Activated CD4-positive, alpha-beta T cell treated with anti-CD3 and anti-CD28 coated beads, Interleukin-2, amount 50 U/mL, for 16 hours (primary cell): Measurements from ENCODE around the gene KLC3.
"Not testable (repeated sequence)": the region's sequence is repeated elsewhere in the genome, so short reads cannot be mapped to it uniquely, and the experiment has no call there.

Experiments used
- DNase-seq: peaks from one replicate; pipeline ENCODE4 v3.0.0-alpha.2; 2020

Gene KLC3

DNA sequence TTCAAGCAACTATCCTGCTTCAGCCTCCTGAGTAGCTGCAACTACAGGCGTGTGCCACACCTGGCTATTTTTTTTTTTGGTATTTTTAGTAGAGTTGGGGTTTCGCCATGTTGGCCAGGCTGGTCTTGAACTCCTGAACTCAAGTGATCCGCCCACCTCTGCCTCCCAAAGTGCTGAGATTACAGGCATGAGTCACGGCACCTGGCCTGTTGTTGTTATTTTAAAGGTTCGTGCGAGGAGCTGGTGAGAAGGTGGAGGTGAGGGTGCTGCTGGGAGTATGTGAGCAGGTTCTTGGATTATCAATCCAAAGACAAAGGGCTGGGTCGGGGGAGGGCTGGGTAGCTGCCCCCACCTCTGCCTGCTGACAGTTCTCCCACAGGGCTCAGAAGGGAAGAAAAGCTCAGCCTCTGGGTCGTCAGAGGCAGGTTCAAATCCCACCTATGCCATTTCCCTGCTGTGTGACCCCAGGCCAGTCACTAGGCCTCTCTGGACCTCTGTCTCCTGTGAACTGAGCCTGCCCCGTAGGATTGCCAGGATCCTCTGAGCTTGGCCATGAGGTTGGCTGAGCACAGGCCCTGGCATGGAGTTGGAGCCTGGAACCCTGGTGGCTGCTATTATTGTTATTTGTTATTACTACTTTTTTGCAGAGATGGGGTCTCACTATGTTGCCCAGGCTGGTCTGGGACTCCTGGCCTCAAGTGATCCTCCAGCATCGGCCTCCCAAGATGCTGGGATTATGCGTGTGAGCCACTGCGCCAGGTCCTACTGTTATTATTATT, 19.4 kb upstream of the KLC3 start:
- no peak for DNase-seq

DNA sequence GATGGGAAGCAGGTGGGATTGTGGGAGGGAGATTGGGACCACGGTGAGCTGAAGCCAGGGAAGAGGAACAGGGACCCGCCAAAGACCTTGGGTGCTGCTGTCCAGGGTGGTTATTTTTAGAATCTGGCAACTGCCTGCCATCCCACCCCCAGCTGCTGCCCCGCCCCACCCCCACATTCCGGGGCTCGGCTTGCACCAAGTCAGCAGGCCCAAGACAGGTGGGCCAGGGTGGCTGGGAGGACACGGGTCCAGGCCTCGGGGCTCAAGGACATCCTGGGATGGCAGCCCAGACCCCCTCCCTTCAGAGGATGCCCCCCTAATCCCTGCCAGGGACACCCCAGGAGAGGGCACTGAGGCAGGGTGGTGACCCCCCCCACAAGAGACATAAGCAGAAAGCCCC, 18.7 kb upstream of the KLC3 start:
- DNase-seq: no peak

DNA sequence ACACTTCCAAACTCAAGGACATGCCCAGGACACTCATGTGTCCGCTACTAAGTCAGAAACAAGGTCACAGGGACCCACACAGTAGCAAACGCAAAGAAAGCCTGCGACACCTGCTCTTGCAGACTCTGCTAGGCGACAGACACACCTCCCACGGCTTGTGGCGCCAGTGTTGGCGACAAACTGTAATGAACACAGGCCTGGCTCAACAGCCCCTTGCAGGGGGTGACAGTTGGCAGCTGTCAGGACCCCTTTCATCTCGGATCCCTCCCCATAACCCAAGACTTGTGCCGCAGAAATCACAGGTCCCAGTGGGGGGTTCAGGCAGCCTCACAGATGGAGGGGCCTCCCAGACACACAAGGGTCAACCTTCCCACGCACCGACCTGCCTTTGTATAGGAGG, 18.2 kb upstream of the KLC3 start:
- DNase-seq: no peak

DNA sequence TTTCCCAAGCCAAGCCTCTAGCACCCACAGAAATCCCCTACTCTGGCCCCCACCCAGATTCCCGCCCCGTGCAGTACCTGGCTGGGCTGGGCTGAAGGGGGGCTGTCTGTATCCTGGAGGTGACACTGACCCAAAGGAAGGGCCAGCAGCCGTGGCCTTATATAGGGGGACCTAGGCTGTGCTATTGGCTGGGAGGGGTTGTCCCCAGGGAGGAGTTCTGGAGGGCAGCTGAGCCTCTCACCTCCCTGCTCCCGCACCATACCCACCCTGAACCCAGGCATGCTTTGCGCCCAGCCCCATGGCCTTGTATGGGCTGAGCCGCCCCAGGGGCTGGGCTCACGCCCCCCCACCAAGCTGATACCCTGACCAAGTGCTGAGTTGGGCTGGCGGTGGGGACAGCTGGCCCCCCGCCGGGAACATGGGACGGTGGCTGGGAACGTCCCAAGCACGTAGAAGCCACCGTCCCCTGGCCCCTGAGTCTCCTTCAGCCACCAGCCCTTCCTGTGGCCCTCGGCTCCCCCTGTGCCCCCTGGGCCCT, 17.7 kb upstream of the KLC3 start, which contains the start of gene CKM:
Gene CKM, minus strand, starts transcription at position 132 of the 538 bp plus-strand sequence. CDS start 3,162 bp downstream, outside the sequence.
- no peak for DNase-seq

DNA sequence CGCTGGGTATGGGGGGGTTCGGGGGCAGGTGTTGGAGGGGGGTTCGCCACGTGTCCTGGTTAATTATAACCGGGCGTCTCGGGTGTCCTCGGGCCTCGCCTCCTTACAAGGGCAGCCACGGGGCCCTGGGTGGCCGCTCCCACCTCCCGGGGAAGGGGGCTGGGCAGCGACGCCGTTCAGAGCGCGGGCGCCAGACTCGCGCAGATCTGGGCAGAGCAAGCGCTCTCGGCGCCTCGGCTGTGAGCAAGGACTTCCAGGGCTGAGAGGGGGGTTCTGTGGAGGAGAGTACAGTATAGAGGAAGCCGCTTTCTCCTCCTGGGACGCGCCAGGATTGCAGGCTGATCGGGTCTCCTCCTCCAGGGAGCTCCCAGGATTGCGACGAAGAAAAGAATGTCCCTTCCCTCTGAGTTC, 16.9 kb upstream of the KLC3 start:
- no peak for DNase-seq

DNA sequence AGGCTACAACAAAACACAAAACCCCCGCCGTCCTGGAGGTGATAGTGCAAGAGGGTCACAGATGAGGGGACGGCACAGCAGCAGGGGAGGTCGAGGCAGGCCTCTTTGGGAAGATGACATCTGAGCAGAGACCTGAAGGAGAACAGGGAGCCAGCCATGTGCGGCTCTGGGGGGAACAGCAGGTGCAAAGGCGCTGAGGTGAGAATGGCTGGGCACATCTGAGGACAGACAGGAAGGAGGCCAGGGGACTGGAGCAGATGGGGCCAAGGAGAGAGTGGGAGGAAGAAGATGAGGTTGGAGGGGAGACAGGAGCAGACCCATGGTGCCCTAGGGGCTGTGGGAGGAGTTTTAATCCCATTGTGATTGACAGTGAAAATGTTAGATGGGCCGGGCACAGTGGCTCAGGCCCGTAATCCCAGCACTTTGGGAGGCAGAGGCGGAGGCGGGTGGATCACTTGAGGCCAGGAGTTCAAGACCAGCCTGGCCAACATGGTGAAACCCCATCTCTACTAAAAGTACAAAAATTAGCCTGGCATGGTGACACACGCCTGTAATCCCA, 16.1 kb upstream of the KLC3 start:
- no peak for DNase-seq

DNA sequence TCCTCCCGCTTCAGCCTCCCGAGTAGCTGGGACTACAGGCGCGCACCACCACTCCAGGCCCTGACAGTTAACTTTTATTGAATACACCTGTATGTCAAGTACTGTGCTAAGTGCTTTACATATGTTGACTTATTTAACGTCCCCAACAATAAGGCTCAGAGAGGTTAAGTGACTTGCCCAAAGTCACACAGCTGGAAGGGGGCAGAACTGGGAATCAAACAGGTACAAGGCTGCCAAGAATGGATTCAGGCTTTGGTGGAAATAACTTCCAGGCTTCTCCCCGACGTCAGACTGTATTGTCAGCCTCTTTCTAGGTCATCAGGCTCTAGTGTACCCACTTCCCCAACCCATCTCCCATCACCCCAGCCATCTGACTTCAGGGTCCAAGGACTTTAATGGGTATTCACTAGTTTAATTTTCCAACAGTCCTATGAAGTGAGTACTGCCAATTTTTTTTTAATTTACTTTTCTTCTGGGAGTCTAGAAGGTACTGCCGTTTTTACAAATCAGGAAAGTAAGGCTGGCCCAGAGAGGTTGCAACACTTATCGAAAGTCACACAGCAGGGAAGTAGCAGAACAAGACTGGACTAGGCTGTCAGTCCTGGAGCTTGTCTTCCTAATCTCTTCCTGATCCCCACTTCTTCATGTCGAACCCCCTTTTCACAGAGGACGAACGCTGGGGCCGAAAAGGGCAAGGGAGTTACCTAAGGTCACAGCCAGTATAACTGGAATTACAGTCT, 13.0 kb upstream of the KLC3 start:
- no peak for DNase-seq

DNA sequence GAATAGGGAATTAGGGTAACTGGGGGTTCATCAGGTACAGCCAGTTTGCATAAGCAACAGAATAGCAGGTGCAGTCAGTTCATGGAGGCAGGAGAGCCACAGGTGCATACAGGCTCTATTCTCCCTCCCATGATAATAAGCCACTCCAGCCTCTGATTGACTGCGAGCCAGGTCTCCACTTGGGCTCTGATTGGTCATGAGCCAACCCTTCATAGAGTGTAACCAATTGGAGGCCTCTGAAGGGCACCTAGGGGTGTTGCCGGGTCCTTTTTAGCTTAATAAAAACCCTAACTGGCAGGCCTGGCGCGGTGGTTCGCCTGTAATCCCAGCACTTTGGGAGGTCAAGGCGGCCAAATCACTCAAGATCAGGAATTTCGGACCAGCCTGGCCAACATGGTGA, 9.1 kb upstream of the KLC3 start:
- DNase-seq: no peak

DNA sequence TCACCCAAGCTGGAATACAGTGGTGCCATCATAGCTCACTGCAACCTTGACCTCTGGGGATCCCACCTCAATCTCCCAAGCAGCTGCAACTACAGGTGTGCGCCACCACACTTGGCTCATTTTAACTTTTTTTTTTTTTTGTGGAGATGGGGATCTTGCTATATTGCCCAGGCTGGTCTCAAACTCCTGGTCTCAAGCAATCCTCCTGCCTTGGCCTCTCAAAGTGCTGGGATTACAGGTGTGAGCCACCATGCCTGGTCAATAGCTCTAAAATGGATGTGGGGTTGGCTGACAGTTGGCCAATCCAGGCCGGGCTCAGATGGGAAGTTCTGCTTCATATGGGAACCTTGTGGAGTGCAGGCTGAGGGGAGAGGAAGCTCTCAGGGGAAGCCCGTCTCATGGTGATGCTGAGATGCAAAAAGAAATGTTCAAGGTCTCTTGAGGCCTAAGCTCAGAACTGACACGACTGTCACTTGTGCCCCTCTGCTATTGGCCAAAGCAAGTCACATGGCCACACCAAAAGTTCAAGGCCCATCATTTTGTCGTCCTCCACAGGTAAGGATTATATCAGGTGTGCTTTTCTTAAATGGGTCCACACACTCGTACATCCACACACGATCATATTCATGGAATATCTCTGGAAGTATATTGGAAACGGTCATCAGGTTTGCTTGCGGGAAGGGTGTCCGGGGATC, 6.8 kb upstream of the KLC3 start:
- no peak for DNase-seq

DNA sequence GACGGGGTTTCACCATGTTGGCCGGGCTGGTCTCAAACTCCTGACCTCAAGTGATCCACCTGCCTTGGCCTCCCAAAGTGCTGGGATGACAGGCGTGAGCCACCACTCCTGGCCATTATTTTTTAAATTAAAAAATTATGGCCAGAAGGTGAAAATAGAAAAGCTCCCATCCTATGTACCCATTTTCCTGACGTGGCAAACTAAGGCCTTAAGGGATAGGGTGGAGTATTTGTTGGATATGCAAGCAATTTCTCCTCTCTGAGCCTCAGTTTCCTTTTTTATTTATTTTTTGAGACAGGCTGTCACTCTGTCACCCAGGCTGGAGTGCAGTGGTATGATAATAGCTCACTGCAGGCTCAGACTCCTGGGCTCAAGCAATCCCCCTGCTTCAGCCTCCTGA, 5.7 kb upstream of the KLC3 start:
- DNase-seq: not testable (repeated sequence)

DNA sequence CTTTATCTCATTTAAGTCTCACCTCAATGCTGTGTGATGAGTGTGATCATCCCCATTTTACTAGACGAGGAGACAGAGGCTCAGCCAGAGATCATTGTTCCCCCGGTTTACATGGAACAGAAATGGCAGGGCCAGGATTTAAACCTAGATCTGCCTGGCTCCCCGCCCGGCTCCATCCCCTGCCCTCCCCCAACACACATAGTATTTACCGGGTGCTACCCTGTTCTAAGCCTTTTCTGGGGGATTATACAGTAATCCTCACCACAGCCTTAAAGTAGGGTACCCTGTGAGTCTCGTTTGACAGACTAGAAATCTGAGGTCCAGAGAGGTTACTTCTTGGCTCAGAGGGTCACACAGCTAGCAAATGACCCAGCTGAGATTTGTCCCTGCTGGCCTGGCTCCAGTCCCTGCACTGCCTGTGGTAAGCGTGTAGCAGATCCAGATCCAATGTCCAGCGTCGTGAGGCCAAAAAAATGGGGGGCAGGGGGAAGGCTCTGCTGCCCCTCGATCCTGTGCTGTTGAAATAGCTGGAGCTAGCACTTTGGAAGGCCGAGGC, 3.8 kb upstream of the KLC3 start:
- DNase-seq: no peak

DNA sequence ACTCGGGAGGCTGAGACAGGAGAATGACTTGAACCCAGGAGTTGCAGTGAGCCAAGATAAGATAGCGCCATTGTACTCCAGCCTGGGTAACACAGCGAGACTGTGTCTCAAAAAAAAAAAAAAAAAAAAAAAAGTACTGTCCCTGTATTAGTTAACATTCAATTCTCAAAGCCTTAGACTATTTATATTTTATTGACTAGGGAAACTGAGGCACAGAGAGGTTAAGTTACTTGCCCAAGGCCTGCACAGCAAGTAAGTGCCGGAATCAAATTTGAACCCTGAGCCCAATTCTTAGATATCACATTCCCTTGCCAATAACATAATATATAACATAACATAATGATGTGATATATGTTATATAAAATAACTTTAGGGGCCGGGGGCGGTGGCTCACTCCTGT, 921 bp upstream of the KLC3 start:
- no peak for DNase-seq

DNA sequence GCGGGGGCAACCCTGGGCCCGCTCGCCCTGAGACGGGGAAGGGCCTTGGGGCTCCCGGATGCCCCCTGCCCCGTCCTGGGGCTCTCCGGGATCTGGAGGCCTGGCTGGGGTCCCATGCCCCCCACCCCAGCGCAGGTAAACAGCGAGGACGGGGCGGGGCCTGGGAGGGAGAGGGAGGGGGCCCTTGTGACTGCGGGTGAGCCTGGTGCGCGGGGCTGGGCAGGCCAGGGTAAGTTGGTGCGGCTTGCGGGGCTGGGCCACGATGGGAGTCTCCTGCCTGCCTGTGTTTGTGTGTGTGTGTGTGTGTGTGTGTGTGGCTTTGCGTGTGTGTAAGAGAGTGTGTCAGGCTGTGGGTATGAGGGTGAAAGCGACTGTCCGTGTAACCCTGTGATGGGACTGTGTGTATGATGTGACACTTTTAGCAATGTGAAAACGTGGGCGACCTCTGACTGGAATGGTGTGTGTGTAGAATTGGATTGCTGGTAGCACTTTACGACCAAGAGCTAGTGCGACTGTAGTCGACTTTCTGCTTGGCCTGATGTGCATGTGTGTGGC, 426 bp downstream of the KLC3 start:
- DNase-seq: no peak

DNA sequence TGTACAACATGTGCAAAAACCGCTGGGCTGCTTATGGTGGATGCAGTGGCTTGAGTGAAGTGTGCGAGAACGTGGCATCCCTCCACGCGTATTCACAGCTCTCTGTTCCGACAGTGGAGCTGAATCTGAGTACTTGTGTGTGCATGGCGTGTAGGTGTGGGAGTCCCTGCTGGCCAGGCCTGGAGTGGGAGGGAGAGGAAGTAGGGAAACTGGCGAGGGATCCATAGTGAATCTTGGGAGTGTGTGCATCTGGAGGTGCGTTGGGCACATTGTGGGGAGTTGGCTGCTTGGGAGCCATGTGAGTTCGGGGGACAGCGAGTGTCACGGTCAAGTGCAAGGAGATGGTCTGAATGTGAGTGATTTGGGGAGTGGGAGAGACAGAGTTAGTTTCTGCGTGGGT, 2.4 kb downstream of the KLC3 start:
- no peak for DNase-seq

DNA sequence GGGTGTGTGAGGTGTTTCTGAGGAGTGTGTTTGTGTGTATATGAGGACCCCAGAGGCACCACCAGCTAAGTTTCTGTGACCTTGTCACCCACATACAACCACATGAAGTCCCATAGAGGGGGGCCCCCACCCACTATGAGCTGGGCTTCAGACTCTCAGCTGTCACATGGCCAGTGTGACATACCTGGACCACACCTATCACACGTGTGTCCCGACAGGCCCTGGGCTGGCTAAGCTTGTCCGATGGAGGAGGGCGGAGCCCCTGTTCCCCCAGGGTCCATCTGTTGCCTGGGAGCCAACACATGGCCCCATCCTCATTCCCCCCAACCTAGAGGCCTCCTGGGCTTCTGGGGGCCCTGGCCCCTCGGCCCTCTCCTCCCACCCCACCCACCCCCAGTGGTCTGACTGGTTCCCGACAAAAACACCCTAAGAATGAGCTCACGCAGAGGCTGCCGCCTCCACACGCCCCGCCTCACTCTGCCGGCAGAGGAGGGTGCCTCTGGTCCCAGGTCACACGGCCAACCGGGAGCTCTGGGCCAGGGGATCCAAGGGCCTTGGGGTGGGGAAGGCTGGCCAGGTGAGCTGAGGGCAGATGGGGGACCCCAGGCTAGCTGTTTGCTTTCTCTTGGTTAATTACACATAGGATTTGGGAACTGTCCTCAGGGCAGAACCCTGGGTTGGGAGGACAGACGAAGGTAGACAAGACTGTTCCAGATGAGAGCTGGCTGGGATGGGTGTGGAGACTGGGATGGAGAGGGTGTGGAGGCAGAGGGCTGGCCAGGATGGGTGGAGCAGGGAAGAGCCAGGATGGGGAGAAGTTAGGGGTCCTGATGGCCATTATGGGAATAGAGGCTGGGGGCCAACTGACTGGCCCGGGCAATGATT, 4.3 kb downstream of the KLC3 start:
- DNase-seq: no peak

DNA sequence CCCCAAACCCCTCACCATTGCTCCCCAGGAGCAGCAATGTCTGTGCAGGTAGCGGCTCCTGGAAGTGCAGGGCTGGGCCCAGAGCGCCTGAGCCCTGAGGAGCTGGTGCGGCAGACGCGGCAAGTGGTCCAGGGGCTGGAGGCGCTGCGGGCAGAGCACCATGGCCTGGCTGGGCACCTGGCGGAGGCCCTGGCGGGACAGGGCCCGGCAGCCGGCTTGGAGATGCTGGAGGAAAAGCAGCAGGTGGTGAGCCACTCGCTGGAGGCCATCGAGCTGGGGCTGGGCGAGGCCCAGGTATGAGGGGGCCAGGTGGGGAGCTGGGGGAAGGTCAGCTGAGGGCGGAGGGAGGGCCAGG, 4.9 kb downstream of the KLC3 start:
- DNase-seq: no peak

DNA sequence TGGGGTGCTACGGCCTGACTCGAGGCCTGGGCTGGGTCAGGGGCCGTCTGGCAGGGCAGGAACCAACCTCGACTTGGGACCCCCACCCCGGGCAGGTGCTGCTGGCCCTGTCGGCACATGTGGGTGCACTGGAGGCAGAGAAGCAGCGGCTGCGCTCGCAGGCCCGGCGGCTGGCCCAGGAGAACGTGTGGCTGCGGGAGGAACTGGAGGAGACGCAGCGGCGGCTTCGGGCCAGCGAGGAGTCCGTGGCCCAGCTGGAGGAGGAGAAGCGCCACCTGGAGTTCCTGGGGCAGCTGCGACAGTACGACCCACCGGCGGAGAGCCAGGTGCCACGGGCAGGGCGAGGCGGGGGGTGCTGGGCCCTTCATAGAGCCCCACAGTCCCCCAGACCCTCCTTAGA, 5.9 kb downstream of the KLC3 start:
- DNase-seq: no peak

DNA sequence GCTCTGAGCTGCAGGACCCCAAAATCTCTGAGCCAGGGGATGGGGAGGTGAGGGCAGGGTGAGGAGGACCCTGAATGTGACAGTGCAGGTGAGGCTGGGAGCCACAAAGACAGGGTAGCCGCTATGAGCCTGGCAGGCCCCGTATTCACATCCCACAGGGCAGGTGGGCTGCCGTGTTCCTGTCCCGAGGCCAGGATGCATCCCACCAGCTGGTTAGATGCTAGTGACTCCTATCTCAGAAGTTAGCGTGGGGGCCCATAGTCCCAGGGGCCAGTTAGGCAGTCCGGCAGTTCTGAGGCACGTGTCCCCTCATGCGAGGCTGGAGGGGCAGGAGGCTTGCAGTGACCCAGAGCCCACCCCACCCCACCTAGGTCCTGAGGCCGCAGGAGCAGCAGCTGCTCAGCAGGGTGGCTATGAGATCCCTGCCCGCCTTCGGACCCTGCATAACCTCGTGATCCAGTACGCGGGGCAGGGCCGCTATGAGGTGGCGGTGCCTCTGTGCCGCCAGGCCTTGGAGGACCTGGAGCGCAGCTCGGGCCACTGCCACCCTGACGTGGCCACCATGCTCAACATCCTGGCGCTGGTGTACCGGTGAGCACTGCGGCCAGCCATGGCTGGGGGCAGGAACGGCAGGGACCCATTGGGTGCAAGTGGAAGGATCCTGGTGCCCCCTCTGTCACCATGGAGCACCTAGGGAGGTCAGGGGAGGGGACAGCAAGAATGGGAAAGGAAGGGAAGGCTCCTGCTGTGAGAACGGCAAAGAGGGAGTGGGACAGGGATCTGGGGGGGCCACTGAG, 7.2 kb downstream of the KLC3 start:
- no peak for DNase-seq

DNA sequence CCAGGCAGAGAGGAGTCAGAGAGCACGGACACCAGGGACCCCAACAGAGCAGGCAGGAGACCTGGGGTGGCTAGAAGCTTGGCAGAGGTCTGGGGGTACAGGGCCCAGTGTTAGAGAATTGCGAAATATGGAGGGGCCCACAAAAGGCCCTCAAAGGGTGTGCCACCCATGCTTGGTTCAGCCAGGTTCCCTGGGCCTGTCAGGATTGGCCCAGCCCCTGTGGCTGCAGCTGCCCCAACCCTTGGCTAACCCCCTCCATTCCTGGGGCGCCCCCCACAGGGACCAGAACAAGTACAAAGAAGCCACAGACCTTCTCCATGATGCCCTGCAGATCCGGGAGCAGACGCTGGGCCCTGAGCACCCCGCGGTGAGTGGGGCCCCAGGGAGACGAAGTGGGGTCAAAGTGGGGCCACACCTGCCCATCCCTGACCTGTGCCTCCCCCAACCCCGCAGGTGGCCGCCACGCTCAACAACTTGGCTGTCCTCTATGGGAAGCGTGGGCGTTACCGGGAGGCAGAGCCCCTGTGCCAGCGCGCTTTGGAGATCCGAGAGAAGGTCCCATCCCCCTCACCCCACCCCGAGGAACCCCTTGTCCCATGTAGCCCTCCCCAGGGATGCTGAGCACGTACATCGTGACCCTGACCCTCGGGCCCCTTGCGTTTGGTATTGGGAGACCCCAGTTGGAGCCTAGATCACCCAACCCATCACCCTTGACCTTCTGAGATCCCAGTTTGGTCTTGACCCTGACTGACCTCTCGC, 8.0 kb downstream of the KLC3 start:
- DNase-seq: no peak

DNA sequence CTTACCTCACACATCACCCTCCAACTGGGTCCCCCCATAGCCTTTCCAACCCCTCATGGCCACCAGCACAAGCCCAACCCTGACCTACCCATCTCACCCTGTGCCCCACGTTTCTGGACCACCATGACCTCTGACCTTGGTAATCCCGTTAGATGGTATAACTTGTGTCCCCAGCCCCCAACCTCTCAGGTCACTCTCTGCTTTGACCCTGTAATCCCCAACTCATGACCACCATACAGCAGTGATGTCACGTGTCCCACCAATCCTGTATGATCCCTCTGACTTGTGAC, 8.5 kb downstream of the KLC3 start:
- DNase-seq: no peak
